GM18870 (cell line): Measurements from ENCODE around the gene PSMD3.

Experiments used
- ATAC-seq: cut with Tn5 transposase; IDR thresholded peaks from one replicate; pipeline ENCODE4 v1.9.1; 2021; ENCODE audit warnings: moderate library complexity; ENCODE audit not compliant: unreplicated experiment

PSMD3 gene

DNA sequence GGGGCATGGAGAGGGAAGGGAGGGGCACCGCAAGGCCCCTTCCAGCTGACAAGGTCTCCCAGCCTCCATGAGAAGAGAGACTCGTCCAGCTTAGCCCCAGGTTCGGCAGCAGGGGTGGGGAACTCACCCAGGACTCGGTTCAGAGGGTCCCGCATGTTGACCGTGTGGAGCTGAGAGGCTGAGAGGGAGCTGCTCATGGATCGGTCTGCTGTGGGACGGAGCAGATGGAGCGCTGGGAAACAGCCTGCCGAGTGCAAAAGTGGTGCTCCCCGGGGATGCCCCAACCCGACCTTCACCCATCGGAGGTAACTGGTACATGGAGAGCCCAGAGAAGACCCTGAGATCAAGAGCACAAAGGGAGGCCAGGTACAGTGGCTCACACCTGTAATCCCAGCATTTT is 39.5 kb downstream of the PSMD3 start:
- ATAC-seq, result no peak

DNA sequence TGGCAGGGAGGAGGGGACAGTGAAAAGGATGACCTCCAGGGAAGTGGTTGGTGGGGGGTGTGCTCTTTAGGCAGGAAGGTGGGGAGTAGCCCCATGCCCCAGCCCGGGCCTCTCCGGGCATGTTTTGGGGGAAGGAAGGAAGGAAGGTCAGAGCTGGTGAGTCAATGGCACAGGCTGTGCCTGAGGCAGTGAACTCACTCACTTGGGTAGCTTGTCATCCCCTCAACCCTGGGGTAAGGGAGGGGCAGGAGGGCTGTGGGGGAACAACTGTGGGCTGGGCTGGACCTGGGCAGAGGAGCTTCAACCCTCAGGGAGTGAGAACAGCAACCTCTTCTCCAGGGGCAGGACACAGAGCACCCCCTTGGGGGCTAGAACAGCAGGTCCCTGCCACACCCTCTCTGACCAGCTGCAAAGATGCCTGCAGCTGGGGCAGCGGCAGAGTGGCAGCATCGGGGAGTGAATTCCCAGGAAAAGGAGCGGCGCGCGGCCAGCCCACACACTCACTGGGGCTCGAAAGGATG is 40.9 kb downstream of the PSMD3 start:
- ATAC-seq, result no peak

DNA sequence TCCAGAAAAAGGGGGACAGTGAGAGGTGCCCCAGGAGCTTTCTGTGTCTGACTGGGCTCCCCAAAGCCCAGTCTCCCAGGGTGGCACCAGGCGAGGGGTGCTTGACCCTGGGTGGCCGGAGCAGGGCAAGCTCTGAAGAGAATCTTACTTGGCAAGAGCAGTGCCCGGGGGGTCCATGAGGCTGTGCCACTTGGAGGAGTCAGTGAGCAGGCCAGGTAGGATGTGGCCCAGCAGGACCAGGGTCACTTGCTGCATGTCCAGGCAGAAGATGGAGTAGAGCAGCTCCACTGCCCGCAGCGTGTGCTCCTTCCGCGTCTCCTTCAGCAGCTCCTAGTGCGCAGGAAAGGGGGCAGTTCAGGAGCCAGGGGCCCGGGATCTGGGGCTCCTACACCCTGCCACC is 41.9 kb downstream of the PSMD3 start:
- ATAC-seq, result no peak

DNA sequence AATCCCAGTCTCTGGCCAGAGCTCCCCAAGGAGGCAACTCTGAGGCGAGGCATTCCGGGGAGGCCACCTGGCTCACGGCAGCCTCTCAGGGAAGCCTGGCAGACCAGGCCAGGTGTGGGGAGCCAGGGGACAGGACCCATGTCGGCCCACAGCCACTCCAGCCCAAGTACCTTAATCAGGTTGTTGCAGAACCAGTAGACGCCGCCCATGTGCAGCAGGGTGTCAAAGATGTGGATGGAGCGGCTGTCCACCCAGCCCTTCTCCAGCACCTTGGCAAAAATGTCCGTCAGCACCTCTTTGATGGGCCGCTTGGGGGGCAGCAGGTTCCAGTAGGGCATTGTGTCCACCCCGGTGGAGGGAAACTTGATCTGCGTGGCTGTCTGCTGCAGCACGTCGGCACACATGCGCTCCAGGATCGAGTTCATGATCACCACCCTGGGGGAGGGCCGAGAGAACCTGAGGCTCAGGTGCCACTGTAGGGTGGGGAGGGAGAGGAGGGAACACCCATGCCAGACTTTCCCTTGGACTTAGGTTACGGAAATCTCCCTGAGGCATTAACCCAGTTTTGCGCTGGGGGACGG is 42.4 kb downstream of the PSMD3 start:
- ATAC-seq, result no peak

DNA sequence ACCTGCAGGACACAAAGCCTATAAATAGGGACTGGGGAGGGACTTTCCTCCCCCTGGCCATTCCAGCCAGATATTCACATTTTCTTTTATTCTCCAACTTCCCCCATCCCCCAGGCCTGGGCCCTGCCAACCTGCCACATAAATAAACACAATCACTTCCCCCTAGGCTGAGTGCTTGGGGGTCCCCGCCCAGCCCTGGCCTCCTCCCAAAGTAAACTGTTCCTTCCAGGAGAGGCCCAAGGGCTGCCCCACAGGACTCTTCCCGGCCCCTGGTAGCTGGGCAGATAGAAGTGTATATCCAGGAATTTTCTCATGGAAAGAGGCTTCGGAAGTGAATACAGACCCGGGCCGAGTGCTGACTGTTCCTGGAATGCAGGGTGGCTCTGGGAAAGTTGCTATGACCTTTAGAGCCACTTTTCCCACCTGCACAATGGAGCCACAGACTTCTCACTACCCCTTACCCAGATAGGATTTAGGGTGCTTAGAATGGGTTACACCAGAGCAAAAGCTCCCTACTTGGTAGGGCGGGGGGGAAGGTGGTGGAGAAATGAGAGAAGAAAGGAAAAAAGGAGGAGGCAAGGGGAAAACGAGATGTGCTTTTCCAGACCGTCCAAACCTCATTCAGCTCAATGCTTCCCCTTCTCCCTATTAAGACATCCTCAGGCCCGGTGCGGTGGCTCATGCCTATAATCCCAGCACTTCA is 43.1 kb downstream of the PSMD3 start:
- ATAC-seq, result no peak

DNA sequence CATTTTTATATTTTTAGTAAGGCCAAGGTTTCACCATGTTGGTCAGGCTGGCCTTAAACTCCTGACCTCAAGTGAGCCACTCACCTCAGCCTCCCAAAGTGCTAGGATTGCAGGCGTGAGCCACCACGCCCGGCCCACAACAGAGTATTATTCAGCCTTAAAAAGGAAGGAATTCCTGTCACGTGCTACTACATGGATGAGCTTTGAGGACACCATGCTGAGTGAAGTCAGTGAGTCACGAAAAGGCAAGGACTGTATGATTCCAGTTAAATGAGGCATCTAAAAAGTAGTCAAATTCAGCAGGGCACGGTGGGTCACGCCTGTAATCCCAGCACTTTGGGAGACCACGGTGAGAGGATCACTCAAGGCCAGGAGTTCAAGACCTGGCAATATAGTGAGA is 44.3 kb downstream of the PSMD3 start:
- no peak for ATAC-seq

DNA sequence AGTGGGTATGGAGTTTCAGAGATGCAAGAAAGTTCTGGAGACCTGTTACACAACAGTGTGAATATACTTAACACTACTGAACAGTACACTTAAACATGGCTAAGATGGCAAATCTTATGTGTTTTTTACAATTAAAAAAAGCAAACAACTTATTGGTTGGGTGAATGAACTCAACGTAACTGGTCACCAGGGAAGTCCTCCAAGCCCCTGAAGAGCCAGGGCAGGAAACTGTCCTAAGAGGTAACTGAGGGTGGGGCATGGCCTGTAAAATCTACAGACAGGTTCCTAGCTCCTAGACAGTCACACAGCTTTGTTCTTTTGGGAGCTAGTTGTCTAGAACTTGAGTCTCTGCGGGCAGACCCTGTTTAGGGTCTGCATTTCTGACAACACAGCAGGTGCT is 45.0 kb downstream of the PSMD3 start:
- ATAC-seq, result no peak

DNA sequence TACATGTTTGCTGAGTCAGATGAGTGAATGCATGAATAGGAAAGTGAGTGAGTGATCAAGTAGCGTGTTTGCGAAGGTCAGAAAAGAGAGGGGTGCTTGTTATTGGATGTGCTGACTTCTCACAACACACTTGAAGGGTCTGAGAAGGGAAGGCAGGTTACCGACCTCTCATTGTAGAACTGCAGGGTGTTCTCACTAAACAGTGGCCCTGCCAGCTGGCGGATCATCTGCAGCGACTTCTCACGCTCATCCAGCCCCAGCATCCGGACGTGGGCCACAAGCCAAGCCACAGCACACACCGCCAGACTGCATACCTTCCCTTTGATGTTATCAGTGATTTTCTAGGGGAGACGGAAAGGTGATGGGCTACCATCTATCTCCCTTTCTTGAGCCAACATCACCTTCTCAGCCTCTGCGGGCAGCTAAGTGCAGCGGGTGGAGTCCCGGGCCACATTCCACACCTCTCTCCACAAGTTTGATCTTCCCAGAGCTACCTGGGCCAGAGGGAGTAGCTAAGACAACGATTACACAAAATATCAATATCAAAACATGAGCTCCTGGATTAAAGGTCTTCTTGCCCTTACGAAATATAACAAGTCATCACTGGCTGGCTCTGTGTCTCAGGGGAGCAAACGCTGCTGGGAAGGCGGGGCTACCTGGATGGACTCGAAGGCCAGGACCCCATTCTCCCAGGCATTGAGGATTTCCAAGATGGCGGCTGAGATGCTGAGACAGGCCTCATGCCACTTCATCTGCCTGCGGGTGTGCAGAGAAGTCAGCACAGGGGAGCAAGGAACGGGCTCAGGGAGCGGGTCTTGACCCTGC is 45.6 kb downstream of the PSMD3 start:
- ATAC-seq, result no peak

DNA sequence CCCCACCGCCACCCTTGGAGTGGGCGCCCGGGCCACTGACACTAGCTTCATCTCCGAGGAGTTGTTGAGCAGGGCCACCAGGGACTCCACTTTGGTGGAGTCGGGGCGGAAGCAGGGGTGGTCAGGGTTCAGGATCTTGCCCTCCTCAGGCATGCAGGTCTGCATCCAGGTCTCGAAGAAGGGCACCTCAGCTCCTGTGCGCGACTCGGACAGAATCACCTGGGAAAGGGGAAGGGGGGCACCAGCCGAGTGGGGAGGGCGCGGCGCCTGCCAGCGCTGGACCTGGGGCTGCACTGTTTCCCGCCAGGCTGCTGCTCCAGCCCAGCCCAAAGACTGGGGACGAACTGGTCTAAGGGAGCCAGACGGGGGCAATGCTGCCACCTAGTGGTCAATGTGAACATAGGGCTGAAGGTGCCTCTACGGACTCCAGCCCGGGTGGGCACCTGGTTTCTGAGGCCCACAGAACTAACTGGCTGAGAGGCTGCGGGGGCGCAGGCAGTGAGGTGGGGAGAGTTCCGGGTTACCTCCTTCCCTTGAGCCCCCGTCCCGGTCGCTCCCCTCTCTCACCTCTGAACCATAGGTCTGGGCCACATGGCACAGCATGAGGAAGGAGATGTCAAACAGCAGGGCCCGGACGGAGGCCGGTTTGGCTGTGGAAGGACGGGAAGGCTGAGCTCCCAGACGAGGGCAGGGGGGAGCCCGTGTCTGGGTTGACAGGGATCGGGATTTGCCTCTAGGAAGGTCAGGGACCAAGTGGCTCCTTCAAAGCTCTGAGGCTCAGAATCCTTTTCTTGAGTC is 46.4 kb downstream of the PSMD3 start:
- no peak for ATAC-seq

DNA sequence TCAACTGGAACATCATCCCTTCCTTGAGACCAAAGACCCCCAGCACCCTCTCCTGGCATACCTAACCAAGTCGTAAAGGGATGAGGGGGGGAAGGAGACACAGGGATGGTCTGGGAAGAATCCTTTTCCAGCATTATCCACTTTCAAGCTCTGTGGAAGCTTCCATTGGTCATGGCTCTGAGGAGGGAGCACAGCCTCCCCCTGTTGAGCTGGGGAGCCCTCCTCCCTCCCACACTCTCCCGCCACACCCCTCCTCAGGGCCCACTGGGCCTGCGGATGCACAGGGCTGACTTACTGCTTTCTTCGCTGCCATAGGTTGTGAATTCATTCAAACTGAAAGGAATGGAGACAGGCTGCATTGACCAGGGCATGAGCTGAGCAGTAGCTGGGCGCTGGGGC is 47.0 kb downstream of the PSMD3 start:
- no peak for ATAC-seq

DNA sequence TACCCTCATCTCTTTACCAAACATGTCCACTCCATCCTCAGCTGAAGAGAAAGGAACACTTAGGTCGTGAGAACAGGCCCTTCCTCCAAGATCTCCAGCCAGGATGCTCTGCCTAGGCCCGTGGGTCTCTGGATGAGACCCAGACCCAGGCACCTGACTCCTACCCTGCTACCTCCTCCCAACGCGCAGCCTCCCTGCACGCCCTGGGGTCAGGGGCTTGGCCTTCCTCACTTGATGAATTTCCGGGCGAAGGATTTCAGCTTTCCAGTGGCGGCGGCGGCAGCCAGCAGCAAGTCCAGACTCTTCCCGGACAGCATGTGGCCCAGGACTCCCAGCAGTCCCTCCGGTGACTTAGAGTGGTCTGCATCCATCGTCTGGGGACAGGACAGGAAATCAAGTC is 48.0 kb downstream of the PSMD3 start:
- ATAC-seq, result no peak

DNA sequence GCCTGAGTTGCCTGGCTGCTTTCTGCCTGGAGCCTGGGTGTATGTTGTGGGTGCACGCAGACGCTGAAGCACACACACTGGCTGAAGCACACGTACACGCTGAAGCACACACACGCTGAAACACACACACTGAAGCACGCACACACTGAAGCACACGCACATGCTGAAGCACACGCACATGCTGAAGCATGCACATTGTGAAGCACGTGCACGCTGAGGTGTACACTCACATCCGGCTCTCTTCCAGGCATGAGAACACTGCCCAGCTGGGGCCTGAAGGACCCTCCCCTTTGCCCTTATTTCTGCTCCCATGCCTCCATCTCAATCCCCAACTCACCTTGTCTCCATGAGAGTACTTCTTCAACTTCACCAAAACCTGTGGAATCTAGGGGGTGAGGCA is 51.1 kb downstream of the PSMD3 start:
- no peak for ATAC-seq

DNA sequence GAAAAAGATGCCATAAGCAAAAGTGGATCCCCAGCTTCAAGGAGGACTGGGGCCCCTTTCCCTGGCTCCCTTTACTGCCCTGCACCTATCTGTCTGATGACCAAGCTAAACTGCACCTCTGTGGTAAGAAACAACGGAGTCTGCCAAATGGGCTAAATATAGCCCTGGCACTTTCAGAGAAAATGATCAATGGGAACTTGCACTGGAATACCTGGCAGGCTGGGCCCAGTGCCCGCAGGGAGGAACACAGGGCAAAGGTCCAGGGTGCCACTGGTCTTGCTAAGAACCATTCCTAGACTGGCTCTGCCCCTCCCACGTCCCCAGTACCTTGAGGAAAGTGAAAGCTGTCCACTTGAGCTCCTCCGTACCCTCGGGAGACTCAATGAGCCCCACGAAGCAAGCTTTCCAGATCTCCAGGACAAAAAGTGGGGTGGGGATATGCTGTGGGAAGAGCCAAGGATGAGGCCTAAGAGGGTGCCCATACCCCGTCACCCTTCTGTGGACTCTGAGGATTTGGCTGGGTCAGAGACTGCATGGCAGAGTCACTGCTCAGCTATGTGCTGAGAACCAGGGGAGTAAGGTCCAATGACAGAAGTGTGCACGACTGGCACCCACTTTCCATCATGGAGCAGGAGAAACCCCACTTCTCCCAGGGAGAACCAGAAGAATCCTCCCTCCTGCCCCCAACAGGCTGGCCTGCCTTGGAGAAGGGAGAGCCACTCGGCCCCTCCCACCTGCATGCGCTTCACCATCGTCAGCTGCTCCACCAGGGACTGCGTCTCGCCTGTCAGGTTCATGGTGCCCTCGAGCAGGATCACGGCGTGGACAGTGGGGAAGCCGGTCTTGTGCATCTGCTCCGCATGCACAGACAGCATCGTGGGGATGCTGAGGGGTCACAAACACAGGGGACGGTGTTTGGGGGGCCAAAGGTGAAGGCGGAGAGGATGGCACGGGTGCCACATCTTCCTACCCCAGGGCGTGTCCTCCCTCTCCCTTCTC is 52.0 kb downstream of the PSMD3 start:
- ATAC-seq, result no peak

DNA sequence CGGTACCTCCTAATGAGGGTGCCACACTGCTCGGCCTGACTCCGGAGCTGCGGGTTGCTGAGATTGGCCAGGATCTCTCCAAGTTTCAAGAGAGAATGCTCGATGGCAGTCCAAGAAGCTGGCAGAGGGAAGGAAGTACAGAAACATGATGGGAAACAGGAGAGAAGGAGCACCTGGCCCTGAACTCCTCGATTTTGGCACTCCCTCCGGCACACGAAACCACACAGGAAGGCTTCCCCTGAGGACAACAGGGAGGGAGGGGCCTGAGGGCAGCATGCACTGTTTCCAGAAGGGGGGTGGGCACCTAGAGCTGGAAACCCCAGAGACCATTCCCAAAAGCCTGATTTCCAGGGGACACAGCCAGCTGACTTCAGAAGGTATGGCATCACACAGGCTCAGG is 52.7 kb downstream of the PSMD3 start:
- ATAC-seq, result no peak

DNA sequence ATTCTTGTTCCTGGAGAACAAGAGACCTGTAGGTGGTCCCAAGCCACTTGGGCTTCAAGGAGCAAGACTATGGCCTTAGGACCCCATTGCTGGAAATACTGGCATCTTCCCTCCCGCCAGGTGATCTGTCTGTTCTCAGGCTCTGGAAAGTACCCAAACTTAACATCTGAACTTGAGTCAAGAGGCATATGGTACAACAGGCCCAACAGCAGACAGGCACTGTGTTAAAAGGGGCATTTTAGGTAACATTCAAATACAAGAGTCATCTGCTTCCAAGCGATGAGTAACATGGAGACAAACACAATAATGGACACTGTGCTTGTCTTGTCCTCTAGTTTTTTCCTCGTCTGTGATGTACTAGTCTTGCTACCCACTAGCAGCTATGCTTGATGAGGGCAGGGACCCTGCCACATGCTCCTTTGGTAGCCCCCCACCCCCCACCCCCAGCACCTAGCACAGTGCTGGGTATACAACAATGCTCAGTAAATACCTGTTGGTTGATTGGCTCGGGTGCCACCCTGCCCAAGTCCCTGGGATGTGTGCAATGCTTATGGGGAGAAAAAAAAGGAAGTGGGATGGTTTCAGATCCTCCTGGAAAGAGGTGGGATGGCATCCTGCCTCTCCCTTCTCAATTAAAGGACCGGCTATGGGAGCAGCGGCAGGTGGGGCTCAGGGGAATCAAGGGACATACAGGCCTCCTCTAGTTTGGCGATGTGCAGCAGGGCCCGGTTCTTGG is 54.0 kb downstream of the PSMD3 start:
- no peak for ATAC-seq

DNA sequence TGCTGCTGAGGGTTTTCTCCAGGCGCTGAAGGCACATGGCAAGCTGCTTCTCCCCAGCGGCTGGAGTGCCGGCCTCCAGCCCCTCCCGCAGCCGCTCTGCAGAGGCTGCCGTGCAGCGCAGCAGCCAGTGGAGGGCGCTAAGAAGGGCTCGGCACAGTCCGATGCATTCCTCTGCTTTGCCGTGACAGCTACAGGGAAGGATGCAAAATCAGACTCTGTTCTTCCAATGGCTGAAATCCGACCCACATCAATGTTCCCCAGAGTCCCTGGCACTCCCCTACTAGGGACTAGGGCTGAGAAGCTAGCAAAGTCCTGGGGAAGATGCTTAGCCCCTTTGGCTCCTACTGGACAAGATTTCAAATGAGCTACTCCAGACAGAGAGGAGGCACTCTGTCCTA is 54.6 kb downstream of the PSMD3 start:
- ATAC-seq, result no peak

DNA sequence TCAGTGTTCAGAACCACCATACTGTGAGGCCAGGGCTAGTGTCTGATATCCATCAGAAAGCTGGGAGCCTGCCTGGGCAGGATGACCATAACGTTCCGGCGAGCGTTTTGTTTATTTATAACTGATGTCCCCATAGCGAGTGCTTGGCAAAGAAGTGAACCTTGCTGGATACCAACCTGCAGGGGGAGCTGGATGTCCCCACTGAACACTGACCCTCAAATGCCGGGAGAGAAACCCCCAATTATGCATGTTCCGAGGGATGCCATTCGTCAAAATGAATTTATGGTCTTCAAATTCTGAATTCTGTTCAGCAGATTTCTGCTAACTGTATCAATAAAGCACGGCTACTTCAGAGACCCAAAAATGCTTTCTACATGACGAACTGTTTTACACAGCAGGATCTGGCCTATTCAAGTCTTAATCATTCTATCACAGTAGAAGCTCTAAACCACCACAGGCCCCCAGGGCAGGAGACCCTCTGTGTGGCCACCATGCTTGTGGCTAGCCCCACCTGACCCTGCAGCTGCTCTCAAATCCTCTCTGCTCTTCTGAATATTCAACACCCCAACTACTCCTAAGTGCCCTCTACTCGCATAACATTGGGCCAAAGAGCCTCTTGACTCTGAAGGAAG is 58.4 kb downstream of the PSMD3 start:
- no peak for ATAC-seq

DNA sequence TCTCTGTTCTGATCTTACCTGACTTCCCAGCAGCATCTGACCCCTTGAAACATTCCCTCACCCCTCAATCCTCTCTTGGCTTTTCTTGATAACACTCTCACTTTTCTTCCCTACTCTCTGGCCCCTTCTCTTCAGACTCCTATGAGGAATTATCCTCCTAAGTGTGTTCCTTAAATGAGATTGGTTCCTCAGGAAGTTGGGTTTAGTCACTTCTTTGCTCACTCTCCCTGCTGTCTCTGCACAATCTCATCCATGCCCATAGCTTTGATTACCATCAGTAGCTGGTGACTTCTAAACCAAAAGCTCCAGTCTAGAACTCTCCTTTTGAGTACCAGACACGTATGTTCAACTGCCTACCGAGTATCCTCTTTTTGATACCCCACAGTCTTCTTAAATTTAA is 60.6 kb downstream of the PSMD3 start:
- no peak for ATAC-seq
